GM18907 (cell line): ENCODE data around the gene TBCK.
"Not testable (repeated sequence)": the region's sequence is repeated elsewhere in the genome, so short reads cannot be mapped to it uniquely, and the experiment has no call there.

Experiments used
- ATAC-seq: cut with Tn5 transposase; IDR thresholded peaks from one replicate; pipeline ENCODE4 v1.9.1; 2021; ENCODE audit warnings: mild to moderate bottlenecking, moderate library complexity; ENCODE audit not compliant: unreplicated experiment

The TBCK gene

GRCh38 chr4:106323119-106323518 lies 7.1 kb upstream of the TBCK start:
- no peak for ATAC-seq

- not testable (repeated sequence) for ATAC-seq
Observed at GRCh38 chr4:106321814-106322213, 5.8 kb upstream of the TBCK start.

- not testable (repeated sequence) for ATAC-seq
Observed at GRCh38 chr4:106321168-106321567, 5.2 kb upstream of the TBCK start.

GRCh38 chr4:106320235-106320634 lies 4.2 kb upstream of the TBCK start:
- ATAC-seq: no peak

- no peak for ATAC-seq
Observed at GRCh38 chr4:106318511-106318910, 2.5 kb upstream of the TBCK start.

- no peak for ATAC-seq
Observed at GRCh38 chr4:106317815-106318214, 1.8 kb upstream of the TBCK start.

GRCh38 chr4:106316773-106317409 lies 882 bp upstream of the TBCK start:
- ATAC-seq: peak; percentile 2

- ATAC-seq: peak; percentile 33
Observed at GRCh38 chr4:106315476-106315967, 487 bp downstream of the TBCK start.

- no peak for ATAC-seq
Observed at GRCh38 chr4:106314960-106315359, 1.0 kb downstream of the TBCK start.

- ATAC-seq: no peak
Observed at GRCh38 chr4:106312997-106313522, 2.9 kb downstream of the TBCK start.

GRCh38 chr4:106312377-106312776 lies 3.6 kb downstream of the TBCK start:
- no peak for ATAC-seq

- no peak for ATAC-seq
Observed at GRCh38 chr4:106306561-106306960, 9.4 kb downstream of the TBCK start.

- ATAC-seq: no peak
Observed at GRCh38 chr4:106305435-106306055, 10.5 kb downstream of the TBCK start.

GRCh38 chr4:106304632-106305031 lies 11.4 kb downstream of the TBCK start:
- no peak for ATAC-seq

GRCh38 chr4:106303548-106304281 lies 12.3 kb downstream of the TBCK start:
- no peak for ATAC-seq

GRCh38 chr4:106302062-106302438 lies 14.0 kb downstream of the TBCK start:
- no peak for ATAC-seq

GRCh38 chr4:106301393-106302061 lies 14.5 kb downstream of the TBCK start:
- ATAC-seq: no peak

GRCh38 chr4:106299977-106300376 lies 16.0 kb downstream of the TBCK start:
- no peak for ATAC-seq

GRCh38 chr4:106297245-106298035 lies 18.6 kb downstream of the TBCK start:
- ATAC-seq: no peak

GRCh38 chr4:106294062-106294461 lies 21.9 kb downstream of the TBCK start:
- ATAC-seq: no peak
